Measurements from ENCODE around the gene UNC5A. TPM values are rescaled to one million over a fixed set of nuclear protein-coding genes. Genes with fewer than 3 reads are reported as not detected.

UNC5A gene
- total RNA-seq, 1 experiment from 2014 or later: 0.06 TPM

- no peak for DNase-seq (ENCODE audit: low read depth)
Observed at GRCh38 chr5:176929654-176930053, 119.3 kb downstream of the UNC5A start.

Other genes with a start within 250 kb of the UNC5A start
- 12.3 and 13.6 TPM in 2 replicates for gene GPRIN1, start 200.4 kb upstream of the UNC5A start, total RNA-seq (2014; rRNA removed; shearing (Covaris generic))
- 0.11 TPM in 1 of 2 replicates, not detected in the other for gene SNCB, start 180.0 kb upstream of the UNC5A start, total RNA-seq (2014; rRNA removed; shearing (Covaris generic))
- not detected in 2 replicates for gene EIF4E1B, start 179.9 kb upstream of the UNC5A start, total RNA-seq (2014; rRNA removed; shearing (Covaris generic))
- gene TSPAN17, start 163.1 kb upstream of the UNC5A start, total RNA-seq (2014; rRNA removed; shearing (Covaris generic)): 17.0 and 20.2 TPM in 2 replicates
- gene HK3, start 88.8 kb downstream of the UNC5A start, total RNA-seq (2014; rRNA removed; shearing (Covaris generic)): not detected in 2 replicates
- gene UIMC1, start 196.2 kb downstream of the UNC5A start, total RNA-seq (2014; rRNA removed; shearing (Covaris generic)): 34.5 and 39.7 TPM in 2 replicates
- 15.6 and 19.1 TPM in 2 replicates for gene ZNF346, start 212.1 kb downstream of the UNC5A start, total RNA-seq (2014; rRNA removed; shearing (Covaris generic))